Thoracic aorta (tissue), 2 donors: Measurements from ENCODE around the gene BBIP1. TPM values are rescaled to one million over a fixed set of nuclear protein-coding genes. Genes with fewer than 3 reads are reported as not detected.

Experiments
- ATAC-seq: fragments of 150-250 bp; one replicate; pipeline ENCODE4 v1.8.0; 2017; ENCODE audit warnings: low read depth; ENCODE audit not compliant: insufficient number of reproducible peaks, low FRiP score
- DNase-seq: peaks from one replicate; pipeline ENCODE4 v3.0.0-alpha.2; 2020; ENCODE audit warnings: low spot score
- H3K27ac ChIP-seq, 2 donors: fragments of 200-600 bp; sonication (generic); 1 replicate in 1 of 2; 2 replicates in 1 of 2; pipeline ENCODE4 v1.5.1; 2016; ENCODE audit warnings: mild to moderate bottlenecking in 2 of 2, moderate library complexity in 2 of 2
- H3K27me3 ChIP-seq: fragments of 200-600 bp; sonication (generic); replicated peaks from 2 replicates; pipeline ENCODE4 v1.6.0; 2016; ENCODE audit warnings: mild to moderate bottlenecking; ENCODE audit not compliant: insufficient read depth
- H3K36me3 ChIP-seq: fragments of 200-600 bp; sonication (generic); one replicate; pipeline ENCODE4 v1.5.1; 2016
- H3K4me1 ChIP-seq, 2 donors: fragments of 200-600 bp; sonication (generic); 1 replicate in 1 of 2; 2 replicates in 1 of 2; pipeline versions ENCODE4 v1.5.1 to v1.6.0; 2016; ENCODE audit warnings: low read depth in 2 of 2, mild to moderate bottlenecking in 1 of 2; ENCODE audit not compliant: control insufficient read depth in 1 of 2
- H3K4me3 ChIP-seq: fragments of 200-600 bp; sonication (generic); 2 replicates; pipeline ENCODE4 v1.5.1; 2016; ENCODE audit warnings: mild to moderate bottlenecking
- H3K9me3 ChIP-seq: fragments of 200-600 bp; sonication (generic); 2 replicates; pipeline ENCODE4 v1.5.1; 2016
- total RNA-seq, 2 donors: library from RNA; depleted of rRNA; stranded (reverse); fragments of >200 nt; gene quantifications; one replicate each; pipeline versions ENCODE4 v1.1.0 to v1.2.3, GENCODE V29; 2016
- TF ChIP-seq, protein P1 (sequence below): fragments of 200-600 bp; sonication (generic); IDR thresholded peaks from one replicate; pipeline ENCODE4 v1.5.1; 2019; ENCODE audit warnings: antibody characterized with exemption

Gene BBIP1
- total RNA-seq, 2 donors from 2014 or later, result 19.0 to 33.2 TPM

DNA sequence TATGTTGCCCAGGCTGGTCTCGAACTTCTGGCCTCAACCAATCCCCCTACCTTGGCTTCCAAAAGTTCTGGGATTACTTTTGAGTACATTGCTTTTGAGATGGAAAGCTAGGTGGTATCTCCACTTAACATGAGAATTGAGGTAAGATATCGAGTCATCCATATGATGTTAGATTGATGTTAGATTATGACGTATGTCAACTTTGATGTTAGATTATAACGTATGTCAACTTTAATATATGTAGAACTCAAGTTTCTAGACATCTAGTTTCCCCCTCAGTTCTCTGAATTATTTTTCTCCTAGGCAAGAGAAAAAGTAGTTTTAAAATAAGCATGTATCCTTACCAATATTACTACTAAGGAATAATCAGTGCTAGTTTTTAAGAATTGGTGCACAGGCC lies 20.4 kb upstream of the BBIP1 start:
- no peak for ATAC-seq

DNA sequence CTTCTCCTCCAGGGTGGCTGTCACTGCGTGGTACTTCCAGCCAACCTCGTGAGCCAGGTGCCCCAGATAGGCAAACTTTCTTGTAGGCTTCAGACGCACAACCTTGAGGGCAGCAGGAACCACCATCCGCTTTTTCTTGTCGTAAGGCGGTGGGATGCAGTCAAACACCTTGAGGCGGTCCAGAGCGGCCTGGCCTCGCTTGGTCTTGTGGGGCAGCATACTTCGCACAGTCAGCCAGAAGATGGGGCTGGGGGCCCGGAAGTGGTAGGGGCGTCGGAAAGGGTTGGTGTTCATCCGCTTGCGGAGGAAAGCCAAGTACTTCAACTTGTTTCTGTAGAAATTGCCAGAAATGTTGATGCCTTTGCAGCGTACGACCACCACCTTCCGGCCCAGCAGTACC lies 17.8 kb upstream of the BBIP1 start:
- ATAC-seq, result no peak
- no peaks in the 10 kb centered on the region for H3K36me3 ChIP-seq
- no peak overlapping the region for H3K27ac ChIP-seq
- no peaks in the 10 kb centered on the region for H3K27me3 ChIP-seq
- TF ChIP-seq, protein P1, sequence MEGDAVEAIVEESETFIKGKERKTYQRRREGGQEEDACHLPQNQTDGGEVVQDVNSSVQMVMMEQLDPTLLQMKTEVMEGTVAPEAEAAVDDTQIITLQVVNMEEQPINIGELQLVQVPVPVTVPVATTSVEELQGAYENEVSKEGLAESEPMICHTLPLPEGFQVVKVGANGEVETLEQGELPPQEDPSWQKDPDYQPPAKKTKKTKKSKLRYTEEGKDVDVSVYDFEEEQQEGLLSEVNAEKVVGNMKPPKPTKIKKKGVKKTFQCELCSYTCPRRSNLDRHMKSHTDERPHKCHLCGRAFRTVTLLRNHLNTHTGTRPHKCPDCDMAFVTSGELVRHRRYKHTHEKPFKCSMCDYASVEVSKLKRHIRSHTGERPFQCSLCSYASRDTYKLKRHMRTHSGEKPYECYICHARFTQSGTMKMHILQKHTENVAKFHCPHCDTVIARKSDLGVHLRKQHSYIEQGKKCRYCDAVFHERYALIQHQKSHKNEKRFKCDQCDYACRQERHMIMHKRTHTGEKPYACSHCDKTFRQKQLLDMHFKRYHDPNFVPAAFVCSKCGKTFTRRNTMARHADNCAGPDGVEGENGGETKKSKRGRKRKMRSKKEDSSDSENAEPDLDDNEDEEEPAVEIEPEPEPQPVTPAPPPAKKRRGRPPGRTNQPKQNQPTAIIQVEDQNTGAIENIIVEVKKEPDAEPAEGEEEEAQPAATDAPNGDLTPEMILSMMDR, result no peak
- H3K4me3 ChIP-seq, result no peak overlapping the region
- no peak for DNase-seq
- H3K9me3 ChIP-seq, result no peaks in the 10 kb centered on the region
- peaks cover 8 to 19% of the 10 kb centered on the region in 2 donors for H3K4me1 ChIP-seq

More for the DNA sequence above, 20.4 kb upstream of the BBIP1 start:
- no peaks in the 10 kb centered on the region for H3K27me3 ChIP-seq
- TF ChIP-seq, protein P1, result no peak
- no peak for DNase-seq
- no peak overlapping the region for H3K27ac ChIP-seq
- no peaks in the 10 kb centered on the region for H3K36me3 ChIP-seq
- no peak overlapping the region for H3K4me3 ChIP-seq
- no peaks in the 10 kb centered on the region for H3K9me3 ChIP-seq
- H3K4me1 ChIP-seq, result peaks cover 4 to 6% of the 10 kb centered on the region in 2 donors

DNA sequence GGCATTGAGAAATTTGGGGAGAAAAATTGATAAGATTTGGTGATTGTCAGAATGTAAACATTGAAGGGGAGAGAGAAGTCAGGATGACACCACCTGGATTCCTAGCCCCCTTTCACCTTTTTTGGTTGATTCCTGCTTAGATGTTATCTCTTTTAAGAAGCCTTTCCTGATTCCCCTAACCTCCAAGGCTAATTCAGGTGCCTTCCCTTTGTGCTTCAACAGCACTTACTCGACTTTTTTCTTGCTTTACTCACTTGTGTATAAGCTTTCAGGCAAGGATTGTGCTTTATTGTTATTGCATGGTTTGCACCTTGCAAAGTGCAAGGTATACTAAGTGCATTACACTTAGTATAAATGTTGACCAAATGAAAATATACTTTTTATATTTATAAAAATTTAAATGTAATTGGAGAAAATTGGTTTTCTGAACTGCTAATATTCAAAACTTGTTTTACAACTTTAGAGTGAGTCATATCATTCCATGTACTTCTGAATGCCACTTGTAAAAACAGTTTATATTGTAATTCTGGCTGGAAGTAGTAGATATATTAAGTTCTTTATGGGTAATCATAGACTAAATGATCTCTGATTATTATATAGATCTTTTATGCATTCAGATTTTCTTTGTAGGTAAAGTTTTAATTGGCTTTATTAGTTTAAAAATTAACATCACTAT lies 13.7 kb upstream of the BBIP1 start:
- no peak overlapping the region for H3K27ac ChIP-seq
- TF ChIP-seq, protein P1, result no peak

DNA sequence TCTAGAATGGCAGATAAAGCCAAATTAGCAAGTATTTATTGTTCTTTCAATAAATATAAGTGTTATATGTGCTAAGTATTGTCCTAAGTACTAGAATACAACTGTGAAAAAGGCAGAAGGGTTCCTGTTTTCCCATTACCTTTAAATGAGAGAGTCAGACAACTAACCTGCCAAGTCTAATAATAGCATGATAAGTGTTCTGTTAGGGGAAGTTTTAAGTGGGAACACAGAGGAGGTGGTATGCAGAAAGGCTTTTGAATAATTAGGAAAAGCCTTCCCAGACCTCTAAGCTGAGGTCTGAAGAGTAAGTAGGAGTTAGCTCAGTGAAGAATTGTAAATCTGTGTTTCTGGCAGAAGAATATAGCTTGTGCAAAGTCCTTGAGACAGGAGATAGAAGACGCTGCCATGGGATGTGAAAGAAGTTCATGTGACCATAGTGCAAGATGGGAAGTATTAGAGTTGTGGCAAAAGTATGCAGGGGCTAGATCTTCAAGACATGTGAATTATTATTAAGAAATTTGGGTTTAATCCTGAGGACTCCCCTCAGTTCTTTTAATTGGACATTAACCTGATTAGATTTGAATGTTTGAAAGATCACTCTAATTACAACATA lies 12.9 kb upstream of the BBIP1 start:
- Histone ChIP-seq H3K9me3 (no peaks in the 10 kb centered on the region), H3K4me1 (peaks cover 19 to 35% of the 10 kb centered on the region in 2 donors), H3K27me3 (no peaks in the 10 kb centered on the region), H3K27ac (no peak overlapping the region), H3K4me3 (no peak overlapping the region), H3K36me3 (no peaks in the 10 kb centered on the region)
- TF ChIP-seq, protein P1, result no peak
- DNase-seq (no peak), ATAC-seq (no peak)

More for the DNA sequence above, 13.7 kb upstream of the BBIP1 start:
- Histone ChIP-seq H3K27me3 (no peaks in the 10 kb centered on the region), H3K9me3 (no peaks in the 10 kb centered on the region), H3K36me3 (no peaks in the 10 kb centered on the region), H3K4me3 (no peak overlapping the region), H3K4me1 (peaks cover 11 to 30% of the 10 kb centered on the region in 2 donors)
- DNase-seq, result no peak
- ATAC-seq, result no peak

DNA sequence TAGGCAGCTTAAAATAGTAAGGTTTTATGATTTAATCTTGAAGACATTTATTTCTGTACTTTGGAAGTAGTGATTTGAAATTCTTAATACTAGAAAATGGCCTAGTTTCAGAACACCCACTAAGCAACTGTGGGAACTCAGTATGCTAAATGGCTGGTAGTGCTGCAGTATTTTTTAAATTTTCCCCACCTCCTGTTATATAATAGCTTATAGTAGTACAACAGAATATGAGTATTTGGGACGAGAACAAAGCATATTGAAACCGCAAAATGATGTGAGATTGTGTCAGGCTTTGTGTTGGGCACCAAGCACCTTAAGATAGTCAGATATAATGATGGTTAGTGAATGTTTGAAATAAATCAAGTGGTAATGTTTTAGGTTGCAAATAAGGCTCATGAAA lies 8.5 kb upstream of the BBIP1 start:
- Histone ChIP-seq H3K4me1 (peaks cover 40 to 41% of the 10 kb centered on the region in 2 donors), H3K9me3 (no peaks in the 10 kb centered on the region), H3K27ac (no peak overlapping the region), H3K36me3 (no peaks in the 10 kb centered on the region), H3K27me3 (no peaks in the 10 kb centered on the region), H3K4me3 (no peak overlapping the region)
- ATAC-seq (no peak), DNase-seq (no peak)
- TF ChIP-seq, protein P1, result no peak
